WTC11 (cell line): ENCODE data around the gene ZNRF3. TPM values are rescaled to one million over a fixed set of nuclear protein-coding genes. Genes with fewer than 3 reads are reported as not detected.
A peak's percentile ranks its signal among the peaks of the same experiment; 100 is the strongest.

Experiments used
- ATAC-seq: fragments of 200-7000 bp; cut with Tn5 transposase; 2 replicates; pipeline ENCODE4 v1.10.0; 2021; ENCODE audit warnings: mild to moderate bottlenecking, moderate library complexity
- CTCF ChIA-PET: fragments of 300-600 bp; sonication (Branson Sonifier 250); formaldehyde crosslinking; loops from one replicate; lab custom pipeline; 2021; ENCODE audit warnings: antibody characterized with exemption; lab: Charles Lee
- POLR2A ChIA-PET: fragments of 350-600 bp; sonication (Branson Sonifier 250); formaldehyde crosslinking; loops from one replicate; lab custom pipeline; 2021; ENCODE audit warnings: antibody characterized with exemption; lab: Charles Lee
- DNase-seq: peaks from one replicate; pipeline ENCODE4 v3.0.0; 2021; ENCODE audit warnings: low spot score
- H3K27ac Mint-ChIP-seq: 2 replicates; pipeline ENCODE4 v1.8.0; 2021; ENCODE audit warnings: mixed read lengths
- H3K27me3 Mint-ChIP-seq: 2 replicates; pipeline ENCODE4 v1.8.0; 2021; ENCODE audit warnings: low read depth, mild to moderate bottlenecking, moderate library complexity, mixed read lengths
- H3K36me3 Mint-ChIP-seq: 2 replicates; pipeline ENCODE4 v1.8.0; 2021; ENCODE audit warnings: mixed read lengths
- H3K4me1 Mint-ChIP-seq: 2 replicates; pipeline ENCODE4 v1.8.0; 2022; ENCODE audit warnings: mixed read lengths
- H3K4me3 Mint-ChIP-seq: 2 replicates; pipeline ENCODE4 v1.8.0; 2021; ENCODE audit warnings: mild to moderate bottlenecking, moderate library complexity, mixed read lengths
- H3K9me3 Mint-ChIP-seq: 2 replicates; pipeline ENCODE4 v1.8.0; 2021; ENCODE audit warnings: mixed read lengths
- FOXJ3 ChIP-seq: sonication (generic); formaldehyde crosslinking; IDR thresholded peaks from 2 replicates; pipeline ENCODE4 v1.9.0; 2021; ENCODE audit warnings: missing genetic modification reagents, mild to moderate bottlenecking, borderline replicate concordance
- FOXK1 ChIP-seq: sonication (generic); formaldehyde crosslinking; IDR thresholded peaks from 2 replicates; pipeline ENCODE4 v1.8.0; 2022; ENCODE audit warnings: mild to moderate bottlenecking, moderate library complexity, missing genetic modification reagents
- JAZF1 ChIP-seq: fragments of 250-450 bp; sonication (Bioruptor Pico); IDR thresholded peaks from 2 replicates; pipeline ENCODE4 v1.9.0; 2021; ENCODE audit warnings: moderate library complexity, mild to moderate bottlenecking, inconsistent platforms
- MYBL2 ChIP-seq: sonication (generic); formaldehyde crosslinking; IDR thresholded peaks from 2 replicates; pipeline ENCODE4 v1.8.1; 2023; ENCODE audit warnings: mild to moderate bottlenecking, moderate library complexity, missing genetic modification reagents
- NFATC4 ChIP-seq: fragments of 250-450 bp; sonication (Bioruptor Pico); IDR thresholded peaks from 2 replicates; pipeline ENCODE4 v1.9.0; 2021; ENCODE audit warnings: mild to moderate bottlenecking
- NFE2L1 ChIP-seq: sonication (generic); formaldehyde crosslinking; IDR thresholded peaks from 2 replicates; pipeline ENCODE4 v1.8.1; 2023; ENCODE audit warnings: missing genetic modification reagents
- NR3C1 ChIP-seq: sonication (generic); formaldehyde crosslinking; conservative IDR thresholded peaks from 2 replicates; pipeline ENCODE4 v1.8.1; 2023; ENCODE audit warnings: low read depth, mild to moderate bottlenecking, missing genetic modification reagents
- RELA ChIP-seq: sonication (generic); formaldehyde crosslinking; IDR thresholded peaks from 2 replicates; pipeline ENCODE4 v1.8.1; 2022; ENCODE audit warnings: missing genetic modification reagents, mild to moderate bottlenecking, borderline replicate concordance
- SMAD4 ChIP-seq: sonication (generic); formaldehyde crosslinking; IDR thresholded peaks from 2 replicates; pipeline ENCODE4 v1.8.0; 2022; ENCODE audit warnings: mild to moderate bottlenecking, missing genetic modification reagents
- TEAD4 ChIP-seq: sonication (generic); formaldehyde crosslinking; IDR thresholded peaks from 2 replicates; pipeline ENCODE4 v1.8.0; 2022; ENCODE audit warnings: mild to moderate bottlenecking, missing genetic modification reagents
- ZNF121 ChIP-seq: sonication (generic); formaldehyde crosslinking; IDR thresholded peaks from 2 replicates; pipeline ENCODE4 v1.8.0; 2023; ENCODE audit warnings: missing genetic modification reagents
- ZNF138 ChIP-seq: sonication (generic); formaldehyde crosslinking; conservative IDR thresholded peaks from 2 replicates; pipeline ENCODE4 v1.8.1; 2022; ENCODE audit warnings: mild to moderate bottlenecking, moderate library complexity, missing genetic modification reagents
- ZNF232 ChIP-seq: sonication (generic); formaldehyde crosslinking; IDR thresholded peaks from 2 replicates; pipeline ENCODE4 v1.8.0; 2022; ENCODE audit warnings: mild to moderate bottlenecking, missing genetic modification reagents
- ZNF317 ChIP-seq: sonication (generic); formaldehyde crosslinking; IDR thresholded peaks from 2 replicates; pipeline ENCODE4 v1.8.1; 2023; ENCODE audit warnings: low read depth, mild to moderate bottlenecking, moderate library complexity, missing genetic modification reagents, borderline replicate concordance
- ZNF423 ChIP-seq: fragments of 250-450 bp; sonication (Bioruptor Pico); IDR thresholded peaks from 2 replicates; pipeline ENCODE4 v2.1.2; 2022; ENCODE audit warnings: mild to moderate bottlenecking, moderate library complexity
- ZNF671 ChIP-seq: fragments of 250-450 bp; sonication (Bioruptor Pico); IDR thresholded peaks from 2 replicates; pipeline ENCODE4 v1.8.0; 2021; ENCODE audit warnings: mild to moderate bottlenecking
- total RNA-seq: library from RNA; stranded (reverse); gene quantifications from 3 replicates; pipeline ENCODE4 v1.2.3, GENCODE V29; 2021
- TF ChIP-seq, protein P1 (sequence below): sonication (generic); formaldehyde crosslinking; IDR thresholded peaks from 2 replicates; pipeline ENCODE4 v1.8.0; 2023; ENCODE audit warnings: mild to moderate bottlenecking, missing genetic modification reagents
- TF ChIP-seq, protein P2 (sequence below): fragments of 250-450 bp; sonication (Bioruptor Pico); IDR thresholded peaks from 2 replicates; pipeline ENCODE4 v2.1.2; 2022; ENCODE audit warnings: mild to moderate bottlenecking, moderate library complexity
- TF ChIP-seq, protein P3 (sequence below): fragments of 200-600 bp; IDR thresholded peaks from 2 replicates; pipeline ENCODE4 v1.8.0; 2022; ENCODE audit warnings: antibody characterized with exemption
- TF ChIP-seq, protein P4 (sequence below): sonication (generic); formaldehyde crosslinking; conservative IDR thresholded peaks from 2 replicates; pipeline ENCODE4 v1.8.1; 2022; ENCODE audit warnings: mild to moderate bottlenecking, missing genetic modification reagents
- TF ChIP-seq, protein P5 (sequence below): sonication (generic); formaldehyde crosslinking; IDR thresholded peaks from 2 replicates; pipeline ENCODE4 v1.8.0; 2022; ENCODE audit warnings: mild to moderate bottlenecking, missing genetic modification reagents
- TF ChIP-seq, protein P6 (sequence below): sonication (generic); formaldehyde crosslinking; conservative IDR thresholded peaks from 2 replicates; pipeline ENCODE4 v1.8.1; 2023; ENCODE audit warnings: mild to moderate bottlenecking, low read depth, missing genetic modification reagents, moderate library complexity
- TF ChIP-seq, protein P7 (sequence below): fragments of 250-450 bp; sonication (Bioruptor Pico); IDR thresholded peaks from 2 replicates; pipeline ENCODE4 v1.9.0; 2021; ENCODE audit warnings: mild to moderate bottlenecking
- TF ChIP-seq, protein P8 (sequence below): sonication (generic); formaldehyde crosslinking; IDR thresholded peaks from 2 replicates; pipeline ENCODE4 v1.8.1; 2022; ENCODE audit warnings: low read depth, mild to moderate bottlenecking, moderate library complexity, missing genetic modification reagents, borderline replicate concordance

The ZNRF3 gene
- total RNA-seq, 1 experiment from 2014 or later: 25.4 TPM

DNA sequence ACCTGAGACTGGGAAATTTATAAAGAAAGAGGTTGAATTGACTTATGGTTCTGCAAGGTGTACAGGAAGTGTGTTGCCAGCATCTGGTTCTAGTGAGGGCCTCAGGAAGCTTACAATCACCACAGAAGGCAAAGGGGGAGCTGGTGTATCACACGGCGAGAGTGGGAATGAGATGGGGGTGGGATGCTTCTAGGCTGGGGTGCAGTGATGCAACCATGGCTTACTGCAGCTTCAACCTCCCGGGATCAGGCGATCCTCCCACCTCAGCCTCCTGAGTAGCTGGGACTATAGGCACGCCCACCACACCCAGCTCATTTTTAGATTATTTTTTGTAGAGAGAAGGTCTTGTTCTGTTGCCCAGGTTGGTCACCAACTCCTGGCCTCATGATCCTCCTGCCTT lies 117.3 kb downstream of the ZNRF3 start:
- Mint-ChIP-seq H3K27ac (peak overlapping the region; percentile 97; the same call in 1 of the 2 replicates), H3K4me1 (peaks cover 70% of the 10 kb centered on the region), H3K9me3 (0 out of 2 replicates have a peak, but pooled peaks cover 5% of the 10 kb centered on the region), H3K27me3 (no peaks in the 10 kb centered on the region), H3K36me3 (peaks cover 9% of the 10 kb centered on the region), H3K4me3 (no peak overlapping the region)
- DNase-seq: no peak
- POLR2A ChIA-PET: interaction anchor here (0.7 to 1.0 kb wide), 2 partner anchors 12 to 36 kb away, joined by 3 read pairs; no protein-coding TSS in a partner anchor
- TF ChIP-seq, protein P1, sequence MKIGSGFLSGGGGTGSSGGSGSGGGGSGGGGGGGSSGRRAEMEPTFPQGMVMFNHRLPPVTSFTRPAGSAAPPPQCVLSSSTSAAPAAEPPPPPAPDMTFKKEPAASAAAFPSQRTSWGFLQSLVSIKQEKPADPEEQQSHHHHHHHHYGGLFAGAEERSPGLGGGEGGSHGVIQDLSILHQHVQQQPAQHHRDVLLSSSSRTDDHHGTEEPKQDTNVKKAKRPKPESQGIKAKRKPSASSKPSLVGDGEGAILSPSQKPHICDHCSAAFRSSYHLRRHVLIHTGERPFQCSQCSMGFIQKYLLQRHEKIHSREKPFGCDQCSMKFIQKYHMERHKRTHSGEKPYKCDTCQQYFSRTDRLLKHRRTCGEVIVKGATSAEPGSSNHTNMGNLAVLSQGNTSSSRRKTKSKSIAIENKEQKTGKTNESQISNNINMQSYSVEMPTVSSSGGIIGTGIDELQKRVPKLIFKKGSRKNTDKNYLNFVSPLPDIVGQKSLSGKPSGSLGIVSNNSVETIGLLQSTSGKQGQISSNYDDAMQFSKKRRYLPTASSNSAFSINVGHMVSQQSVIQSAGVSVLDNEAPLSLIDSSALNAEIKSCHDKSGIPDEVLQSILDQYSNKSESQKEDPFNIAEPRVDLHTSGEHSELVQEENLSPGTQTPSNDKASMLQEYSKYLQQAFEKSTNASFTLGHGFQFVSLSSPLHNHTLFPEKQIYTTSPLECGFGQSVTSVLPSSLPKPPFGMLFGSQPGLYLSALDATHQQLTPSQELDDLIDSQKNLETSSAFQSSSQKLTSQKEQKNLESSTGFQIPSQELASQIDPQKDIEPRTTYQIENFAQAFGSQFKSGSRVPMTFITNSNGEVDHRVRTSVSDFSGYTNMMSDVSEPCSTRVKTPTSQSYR (CRISPR knock-in tag): no peak
- no peak for TF ChIP-seq NR3C1
- TF ChIP-seq, protein P2, sequence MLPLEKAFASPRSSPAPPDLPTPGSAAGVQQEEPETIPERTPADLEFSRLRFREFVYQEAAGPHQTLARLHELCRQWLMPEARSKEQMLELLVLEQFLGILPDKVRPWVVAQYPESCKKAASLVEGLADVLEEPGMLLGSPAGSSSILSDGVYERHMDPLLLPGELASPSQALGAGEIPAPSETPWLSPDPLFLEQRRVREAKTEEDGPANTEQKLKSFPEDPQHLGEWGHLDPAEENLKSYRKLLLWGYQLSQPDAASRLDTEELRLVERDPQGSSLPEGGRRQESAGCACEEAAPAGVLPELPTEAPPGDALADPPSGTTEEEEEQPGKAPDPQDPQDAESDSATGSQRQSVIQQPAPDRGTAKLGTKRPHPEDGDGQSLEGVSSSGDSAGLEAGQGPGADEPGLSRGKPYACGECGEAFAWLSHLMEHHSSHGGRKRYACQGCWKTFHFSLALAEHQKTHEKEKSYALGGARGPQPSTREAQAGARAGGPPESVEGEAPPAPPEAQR: no peak
- TF ChIP-seq NFE2L1 (CRISPR knock-in tag): no peak
- TF ChIP-seq ZNF121: no peak
- TF ChIP-seq, protein P3, sequence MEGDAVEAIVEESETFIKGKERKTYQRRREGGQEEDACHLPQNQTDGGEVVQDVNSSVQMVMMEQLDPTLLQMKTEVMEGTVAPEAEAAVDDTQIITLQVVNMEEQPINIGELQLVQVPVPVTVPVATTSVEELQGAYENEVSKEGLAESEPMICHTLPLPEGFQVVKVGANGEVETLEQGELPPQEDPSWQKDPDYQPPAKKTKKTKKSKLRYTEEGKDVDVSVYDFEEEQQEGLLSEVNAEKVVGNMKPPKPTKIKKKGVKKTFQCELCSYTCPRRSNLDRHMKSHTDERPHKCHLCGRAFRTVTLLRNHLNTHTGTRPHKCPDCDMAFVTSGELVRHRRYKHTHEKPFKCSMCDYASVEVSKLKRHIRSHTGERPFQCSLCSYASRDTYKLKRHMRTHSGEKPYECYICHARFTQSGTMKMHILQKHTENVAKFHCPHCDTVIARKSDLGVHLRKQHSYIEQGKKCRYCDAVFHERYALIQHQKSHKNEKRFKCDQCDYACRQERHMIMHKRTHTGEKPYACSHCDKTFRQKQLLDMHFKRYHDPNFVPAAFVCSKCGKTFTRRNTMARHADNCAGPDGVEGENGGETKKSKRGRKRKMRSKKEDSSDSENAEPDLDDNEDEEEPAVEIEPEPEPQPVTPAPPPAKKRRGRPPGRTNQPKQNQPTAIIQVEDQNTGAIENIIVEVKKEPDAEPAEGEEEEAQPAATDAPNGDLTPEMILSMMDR: no peak
- TF ChIP-seq NFATC4 (CRISPR knock-in tag): no peak
- no peak for TF ChIP-seq ZNF317
- no peak for TF ChIP-seq ZNF232 (CRISPR knock-in tag)
- no peak for TF ChIP-seq JAZF1 (CRISPR knock-in tag)
- TF ChIP-seq, protein P4, sequence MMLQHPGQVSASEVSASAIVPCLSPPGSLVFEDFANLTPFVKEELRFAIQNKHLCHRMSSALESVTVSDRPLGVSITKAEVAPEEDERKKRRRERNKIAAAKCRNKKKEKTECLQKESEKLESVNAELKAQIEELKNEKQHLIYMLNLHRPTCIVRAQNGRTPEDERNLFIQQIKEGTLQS (CRISPR knock-in tag): no peak
- no peak for TF ChIP-seq SMAD4 (CRISPR knock-in tag)
- TF ChIP-seq ZNF671 (CRISPR knock-in tag): no peak
- TF ChIP-seq, protein P5, sequence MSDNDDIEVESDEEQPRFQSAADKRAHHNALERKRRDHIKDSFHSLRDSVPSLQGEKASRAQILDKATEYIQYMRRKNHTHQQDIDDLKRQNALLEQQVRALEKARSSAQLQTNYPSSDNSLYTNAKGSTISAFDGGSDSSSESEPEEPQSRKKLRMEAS (CRISPR knock-in tag): no peak
- no peak for TF ChIP-seq MYBL2
- TF ChIP-seq, protein P6, sequence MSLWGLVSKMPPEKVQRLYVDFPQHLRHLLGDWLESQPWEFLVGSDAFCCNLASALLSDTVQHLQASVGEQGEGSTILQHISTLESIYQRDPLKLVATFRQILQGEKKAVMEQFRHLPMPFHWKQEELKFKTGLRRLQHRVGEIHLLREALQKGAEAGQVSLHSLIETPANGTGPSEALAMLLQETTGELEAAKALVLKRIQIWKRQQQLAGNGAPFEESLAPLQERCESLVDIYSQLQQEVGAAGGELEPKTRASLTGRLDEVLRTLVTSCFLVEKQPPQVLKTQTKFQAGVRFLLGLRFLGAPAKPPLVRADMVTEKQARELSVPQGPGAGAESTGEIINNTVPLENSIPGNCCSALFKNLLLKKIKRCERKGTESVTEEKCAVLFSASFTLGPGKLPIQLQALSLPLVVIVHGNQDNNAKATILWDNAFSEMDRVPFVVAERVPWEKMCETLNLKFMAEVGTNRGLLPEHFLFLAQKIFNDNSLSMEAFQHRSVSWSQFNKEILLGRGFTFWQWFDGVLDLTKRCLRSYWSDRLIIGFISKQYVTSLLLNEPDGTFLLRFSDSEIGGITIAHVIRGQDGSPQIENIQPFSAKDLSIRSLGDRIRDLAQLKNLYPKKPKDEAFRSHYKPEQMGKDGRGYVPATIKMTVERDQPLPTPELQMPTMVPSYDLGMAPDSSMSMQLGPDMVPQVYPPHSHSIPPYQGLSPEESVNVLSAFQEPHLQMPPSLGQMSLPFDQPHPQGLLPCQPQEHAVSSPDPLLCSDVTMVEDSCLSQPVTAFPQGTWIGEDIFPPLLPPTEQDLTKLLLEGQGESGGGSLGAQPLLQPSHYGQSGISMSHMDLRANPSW: no peak
- TF ChIP-seq ZNF138 (CRISPR knock-in tag): no peak
- CTCF ChIA-PET: interaction anchor here (0.6 to 1.9 kb wide), 4 partner anchors 40 to 153 kb away, joined by 3 to 5 read pairs (median 4); no protein-coding TSS in a partner anchor
- ATAC-seq: no peak

DNA sequence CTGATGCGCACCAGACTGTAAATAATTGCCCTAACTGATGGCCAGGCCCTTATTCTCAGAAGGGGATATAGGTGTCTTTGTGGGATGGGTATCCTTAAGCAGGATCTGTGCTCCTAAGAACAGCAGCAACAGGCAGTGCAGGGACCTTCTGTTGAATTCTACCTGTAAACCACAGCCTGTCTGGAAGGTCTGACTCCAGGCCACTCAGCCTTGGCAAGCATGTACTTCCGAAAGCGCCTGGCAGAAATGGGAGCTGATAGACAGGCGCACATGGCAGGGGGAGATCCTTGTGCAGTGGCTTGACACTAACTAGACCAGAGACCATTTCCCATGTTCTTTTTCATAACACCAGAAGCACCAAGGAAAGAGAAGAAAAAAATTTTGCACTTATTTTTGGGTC lies 119.2 kb downstream of the ZNRF3 start:
- no peak overlapping the region for H3K4me3 Mint-ChIP-seq
- no peaks in the 10 kb centered on the region for H3K27me3 Mint-ChIP-seq
- CTCF ChIA-PET: no interaction called here
- no peak for DNase-seq
- POLR2A ChIA-PET: no interaction called here
- no peak for ATAC-seq
- H3K27ac Mint-ChIP-seq: peak overlapping the region; percentile 92
- peaks cover 79% of the 10 kb centered on the region for H3K4me1 Mint-ChIP-seq
- H3K9me3 Mint-ChIP-seq: 0 out of 2 replicates have a peak, but pooled peaks cover 5% of the 10 kb centered on the region
- peaks cover 1% of the 10 kb centered on the region; the same call in 1 of the 2 replicates for H3K36me3 Mint-ChIP-seq
- TF ChIP-seq ZNF423 (CRISPR knock-in tag): no peak
- no peak for TF ChIP-seq ZNF671 (CRISPR knock-in tag)
- TF ChIP-seq, protein P7, sequence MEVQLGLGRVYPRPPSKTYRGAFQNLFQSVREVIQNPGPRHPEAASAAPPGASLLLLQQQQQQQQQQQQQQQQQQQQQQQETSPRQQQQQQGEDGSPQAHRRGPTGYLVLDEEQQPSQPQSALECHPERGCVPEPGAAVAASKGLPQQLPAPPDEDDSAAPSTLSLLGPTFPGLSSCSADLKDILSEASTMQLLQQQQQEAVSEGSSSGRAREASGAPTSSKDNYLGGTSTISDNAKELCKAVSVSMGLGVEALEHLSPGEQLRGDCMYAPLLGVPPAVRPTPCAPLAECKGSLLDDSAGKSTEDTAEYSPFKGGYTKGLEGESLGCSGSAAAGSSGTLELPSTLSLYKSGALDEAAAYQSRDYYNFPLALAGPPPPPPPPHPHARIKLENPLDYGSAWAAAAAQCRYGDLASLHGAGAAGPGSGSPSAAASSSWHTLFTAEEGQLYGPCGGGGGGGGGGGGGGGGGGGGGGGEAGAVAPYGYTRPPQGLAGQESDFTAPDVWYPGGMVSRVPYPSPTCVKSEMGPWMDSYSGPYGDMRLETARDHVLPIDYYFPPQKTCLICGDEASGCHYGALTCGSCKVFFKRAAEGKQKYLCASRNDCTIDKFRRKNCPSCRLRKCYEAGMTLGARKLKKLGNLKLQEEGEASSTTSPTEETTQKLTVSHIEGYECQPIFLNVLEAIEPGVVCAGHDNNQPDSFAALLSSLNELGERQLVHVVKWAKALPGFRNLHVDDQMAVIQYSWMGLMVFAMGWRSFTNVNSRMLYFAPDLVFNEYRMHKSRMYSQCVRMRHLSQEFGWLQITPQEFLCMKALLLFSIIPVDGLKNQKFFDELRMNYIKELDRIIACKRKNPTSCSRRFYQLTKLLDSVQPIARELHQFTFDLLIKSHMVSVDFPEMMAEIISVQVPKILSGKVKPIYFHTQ: no peak
- no peak for TF ChIP-seq RELA (CRISPR knock-in tag)
- no peak for TF ChIP-seq TEAD4
- TF ChIP-seq, protein P8, sequence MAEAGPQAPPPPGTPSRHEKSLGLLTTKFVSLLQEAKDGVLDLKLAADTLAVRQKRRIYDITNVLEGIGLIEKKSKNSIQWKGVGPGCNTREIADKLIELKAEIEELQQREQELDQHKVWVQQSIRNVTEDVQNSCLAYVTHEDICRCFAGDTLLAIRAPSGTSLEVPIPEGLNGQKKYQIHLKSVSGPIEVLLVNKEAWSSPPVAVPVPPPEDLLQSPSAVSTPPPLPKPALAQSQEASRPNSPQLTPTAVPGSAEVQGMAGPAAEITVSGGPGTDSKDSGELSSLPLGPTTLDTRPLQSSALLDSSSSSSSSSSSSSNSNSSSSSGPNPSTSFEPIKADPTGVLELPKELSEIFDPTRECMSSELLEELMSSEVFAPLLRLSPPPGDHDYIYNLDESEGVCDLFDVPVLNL (CRISPR knock-in tag): no peak
- TF ChIP-seq FOXJ3 (CRISPR knock-in tag): no peak
- no peak for TF ChIP-seq FOXK1
